ENCODE measurements around the gene HLF.

HLF gene

DNA sequence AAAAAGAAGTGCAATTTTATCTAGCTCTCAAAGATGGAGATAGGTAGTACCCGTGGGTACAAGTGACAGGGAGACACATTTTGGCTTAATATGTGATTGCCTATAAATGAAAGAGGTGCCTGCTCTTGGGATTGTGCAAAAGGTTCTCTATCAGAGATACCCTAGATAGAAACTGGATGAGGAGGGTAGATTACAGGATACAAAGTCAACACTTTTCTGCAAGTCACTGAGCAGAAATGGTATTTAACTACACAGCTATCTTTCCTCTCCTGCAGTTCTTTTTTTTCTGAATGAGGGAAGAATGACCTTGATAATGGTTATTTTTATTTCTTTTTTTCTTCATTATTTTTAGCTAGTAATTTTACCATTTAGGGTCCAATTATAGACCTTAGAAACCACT lies 89.2 kb downstream of the HLF start:
- no peak for DNase-seq (ENCODE audit: low read depth)
- TF ChIP-seq, protein P1, sequence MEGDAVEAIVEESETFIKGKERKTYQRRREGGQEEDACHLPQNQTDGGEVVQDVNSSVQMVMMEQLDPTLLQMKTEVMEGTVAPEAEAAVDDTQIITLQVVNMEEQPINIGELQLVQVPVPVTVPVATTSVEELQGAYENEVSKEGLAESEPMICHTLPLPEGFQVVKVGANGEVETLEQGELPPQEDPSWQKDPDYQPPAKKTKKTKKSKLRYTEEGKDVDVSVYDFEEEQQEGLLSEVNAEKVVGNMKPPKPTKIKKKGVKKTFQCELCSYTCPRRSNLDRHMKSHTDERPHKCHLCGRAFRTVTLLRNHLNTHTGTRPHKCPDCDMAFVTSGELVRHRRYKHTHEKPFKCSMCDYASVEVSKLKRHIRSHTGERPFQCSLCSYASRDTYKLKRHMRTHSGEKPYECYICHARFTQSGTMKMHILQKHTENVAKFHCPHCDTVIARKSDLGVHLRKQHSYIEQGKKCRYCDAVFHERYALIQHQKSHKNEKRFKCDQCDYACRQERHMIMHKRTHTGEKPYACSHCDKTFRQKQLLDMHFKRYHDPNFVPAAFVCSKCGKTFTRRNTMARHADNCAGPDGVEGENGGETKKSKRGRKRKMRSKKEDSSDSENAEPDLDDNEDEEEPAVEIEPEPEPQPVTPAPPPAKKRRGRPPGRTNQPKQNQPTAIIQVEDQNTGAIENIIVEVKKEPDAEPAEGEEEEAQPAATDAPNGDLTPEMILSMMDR (IDR thresholded peaks at IDR 0.05; ENCODE audit: insufficient read depth, low read depth, low read length, missing control alignments) = no peak
- H3K4me3 ChIP-seq (ENCODE audit: low read length) = no peak overlapping the region

DNA sequence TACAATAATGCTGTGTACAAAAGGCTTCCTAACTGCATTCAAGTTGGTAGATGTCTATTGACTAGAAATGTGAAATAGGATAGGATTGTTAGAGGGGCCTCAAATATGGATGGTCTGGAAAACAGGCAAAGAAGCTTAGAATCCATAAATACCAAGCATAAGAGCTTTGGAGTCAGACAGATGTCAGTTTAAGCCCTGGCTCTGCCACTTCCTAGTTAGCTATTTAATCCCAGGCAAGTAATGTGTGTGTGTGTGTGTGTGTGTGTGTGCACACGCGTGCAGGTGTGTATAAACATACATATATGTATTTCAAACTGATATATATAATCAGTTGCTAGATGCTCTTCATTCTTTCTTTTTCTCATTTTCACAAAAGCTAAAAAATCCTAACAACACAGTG lies 90.2 kb downstream of the HLF start:
- no peak for DNase-seq (ENCODE audit: low read depth)
- no peak overlapping the region for H3K4me3 ChIP-seq (ENCODE audit: low read length)
- TF ChIP-seq, protein P1 (IDR thresholded peaks at IDR 0.05; ENCODE audit: insufficient read depth, low read depth, low read length, missing control alignments) = no peak

DNA sequence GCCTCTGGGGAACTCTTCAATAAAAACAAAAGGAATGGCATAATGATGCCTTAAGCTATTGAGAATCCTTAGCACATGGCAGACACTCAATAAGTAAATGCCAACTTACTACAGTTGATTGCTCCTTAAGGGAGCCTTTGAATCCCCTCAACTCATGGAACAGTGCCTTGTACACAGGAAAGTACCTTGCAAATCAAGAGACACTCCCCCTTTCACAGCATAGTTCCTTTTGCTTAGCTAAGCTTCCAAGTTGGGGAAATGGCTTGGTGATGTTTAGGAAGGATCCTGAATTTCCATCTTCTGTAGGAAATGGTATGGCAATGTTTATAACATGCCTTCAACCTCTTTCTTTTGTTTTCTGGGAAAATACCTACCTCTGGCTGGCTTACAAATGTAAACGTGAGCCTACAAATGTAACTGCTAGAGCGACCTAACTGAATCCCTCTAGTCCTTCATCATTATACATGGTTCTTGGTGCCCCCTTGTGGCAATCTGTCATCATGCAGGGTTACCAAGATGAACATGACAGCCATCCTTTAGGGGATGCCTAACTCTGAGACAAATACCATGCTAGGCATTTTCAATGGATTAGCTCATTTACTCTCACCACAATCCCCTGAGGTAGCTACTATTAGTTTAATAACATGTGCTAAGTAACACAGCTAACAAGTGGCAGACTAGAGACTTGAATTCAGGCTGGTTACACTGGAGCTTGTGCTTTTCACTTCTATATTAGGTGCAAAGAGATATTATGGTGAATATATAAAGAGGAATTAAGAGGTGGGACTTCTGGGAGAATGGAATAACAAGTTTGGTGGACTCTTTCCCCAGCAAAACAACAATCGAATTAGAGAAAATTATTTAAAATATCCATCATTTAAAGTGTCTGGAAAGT lies 91.9 kb downstream of the HLF start:
- TF ChIP-seq, protein P1 (IDR thresholded peaks at IDR 0.05; ENCODE audit: insufficient read depth, low read depth, low read length, missing control alignments) = peak; percentile 92
- no peak overlapping the region for H3K4me3 ChIP-seq (ENCODE audit: low read length)
- DNase-seq (ENCODE audit: low read depth) = peak; percentile 78

DNA sequence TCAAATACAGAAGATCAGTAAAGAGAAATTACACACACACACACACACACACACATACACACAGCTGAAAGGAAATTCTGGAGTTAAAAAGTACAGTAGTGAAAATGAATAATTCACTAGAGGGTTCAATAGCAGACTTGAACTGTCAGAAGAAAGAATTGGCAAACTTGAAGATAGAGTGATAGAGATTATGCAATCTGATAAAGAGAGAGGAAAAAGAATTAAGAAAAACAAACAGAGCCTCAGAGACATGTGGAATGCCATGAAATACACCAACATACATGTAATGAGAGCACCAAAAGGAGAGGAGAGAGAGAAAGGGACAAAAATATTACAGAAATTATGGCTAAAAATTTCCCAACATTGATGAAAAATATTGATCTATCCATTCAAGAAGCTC lies 96.2 kb downstream of the HLF start:
- no peak for DNase-seq (ENCODE audit: low read depth)
- no peak overlapping the region for H3K4me3 ChIP-seq (ENCODE audit: low read length)
- TF ChIP-seq, protein P1 (IDR thresholded peaks at IDR 0.05; ENCODE audit: insufficient read depth, low read depth, low read length, missing control alignments) = no peak

DNA sequence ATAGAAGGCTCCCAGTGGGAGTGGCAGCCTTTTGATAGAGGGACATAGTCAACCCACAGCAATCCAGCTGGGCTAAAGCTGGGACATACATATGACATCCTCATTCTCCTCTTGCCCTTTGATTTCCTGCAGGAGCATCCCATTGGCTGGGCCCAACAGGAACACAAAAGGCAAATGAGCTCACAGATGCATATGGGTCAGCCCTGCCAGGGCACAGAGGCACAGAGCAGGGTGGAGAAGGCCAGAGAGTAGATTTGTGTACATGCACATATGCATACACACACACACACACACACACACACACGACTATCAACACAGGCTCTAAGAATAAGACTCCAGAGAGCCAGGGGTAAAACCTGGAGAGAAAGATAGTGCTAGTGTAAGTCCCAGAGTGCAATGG lies 98.3 kb downstream of the HLF start:
- no peak for DNase-seq (ENCODE audit: low read depth)
- TF ChIP-seq, protein P1 (IDR thresholded peaks at IDR 0.05; ENCODE audit: insufficient read depth, low read depth, low read length, missing control alignments) = no peak
- no peak overlapping the region for H3K4me3 ChIP-seq (ENCODE audit: low read length)

DNA sequence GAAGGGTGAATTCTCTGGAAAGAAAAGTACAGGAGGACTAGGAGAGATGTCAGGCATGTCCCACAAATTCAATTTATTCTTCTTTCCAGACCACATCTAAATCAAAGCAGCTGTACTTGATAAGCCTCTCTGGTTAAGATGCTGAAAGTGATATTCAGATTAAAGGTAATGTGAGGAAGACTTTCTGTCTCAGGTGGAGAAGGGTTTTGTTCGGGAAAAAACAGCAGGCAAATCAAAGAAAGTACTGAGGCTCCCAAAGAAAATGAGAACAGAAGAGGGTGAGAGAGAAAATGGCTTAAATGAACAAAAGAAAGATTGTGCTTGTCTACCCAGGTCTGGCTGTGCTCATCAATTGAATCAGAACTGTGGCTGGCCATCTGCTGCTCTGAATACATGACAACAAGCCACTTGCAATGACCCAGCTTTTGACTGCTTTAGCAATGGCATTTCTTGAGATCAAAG lies 101.3 kb downstream of the HLF start:
- TF ChIP-seq, protein P1 (IDR thresholded peaks at IDR 0.05; ENCODE audit: insufficient read depth, low read depth, low read length, missing control alignments) = no peak
- no peak overlapping the region for H3K4me3 ChIP-seq (ENCODE audit: low read length)
- DNase-seq (ENCODE audit: low read depth) = no peak

DNA sequence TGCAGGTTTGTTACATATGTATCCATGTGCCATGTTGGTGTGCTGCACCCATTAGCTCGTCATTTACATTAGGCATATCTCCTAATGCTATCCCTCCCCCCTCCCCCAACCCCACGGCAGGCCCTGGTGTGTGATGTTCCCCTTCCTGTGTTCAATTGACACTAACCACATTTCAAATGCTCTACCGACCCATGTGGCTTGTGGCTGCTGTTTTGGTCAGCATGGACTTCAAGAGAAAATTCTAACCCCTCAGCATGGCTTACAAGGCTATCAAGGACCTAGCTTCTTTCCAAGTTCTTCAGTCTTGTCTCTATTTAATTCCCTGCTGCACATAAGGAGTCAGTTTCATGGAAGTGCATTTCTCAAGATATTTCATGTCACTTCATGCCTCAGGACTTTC lies 103.9 kb downstream of the HLF start:
- no peak overlapping the region for H3K4me3 ChIP-seq (ENCODE audit: low read length)
- DNase-seq (ENCODE audit: low read depth) = no peak
- TF ChIP-seq, protein P1 (IDR thresholded peaks at IDR 0.05; ENCODE audit: insufficient read depth, low read depth, low read length, missing control alignments) = no peak
